GM18873 (cell line): Measurements from ENCODE around the gene PLPP2.

Experiments
- ATAC-seq: cut with Tn5 transposase; IDR thresholded peaks from one replicate; pipeline ENCODE4 v1.9.1; 2021; ENCODE audit warnings: mild to moderate bottlenecking, moderate library complexity, moderate number of reproducible peaks; ENCODE audit not compliant: unreplicated experiment, low FRiP score

The PLPP2 gene

DNA sequence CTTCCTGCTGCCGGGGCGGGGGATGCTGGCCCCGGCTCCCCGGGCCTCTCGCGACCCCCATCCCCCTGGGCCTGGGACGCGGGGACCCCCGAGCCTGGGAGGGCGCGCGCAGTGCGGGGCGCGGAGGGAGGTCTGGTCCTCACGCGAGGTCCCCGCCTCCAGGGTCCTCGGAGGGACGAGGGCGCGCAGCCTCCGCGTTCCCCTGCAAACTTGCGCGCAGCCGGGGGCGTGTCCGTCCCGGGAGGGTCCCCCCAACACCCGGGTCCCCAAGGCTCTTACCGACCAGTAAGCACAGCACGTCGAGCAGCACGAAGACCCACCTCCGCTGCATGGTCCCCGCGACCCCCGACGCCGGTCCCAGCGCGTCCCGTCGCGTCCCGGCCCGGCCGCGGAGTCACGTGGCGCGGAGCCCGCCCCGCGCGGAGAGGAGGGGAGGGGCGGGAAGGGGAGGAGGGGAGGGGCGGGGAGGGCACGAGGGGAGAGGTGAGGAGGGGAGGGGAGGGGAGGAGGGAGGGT lies at the start of gene PLPP2:
Gene PLPP2 (minus strand): TSS at position 398 of the 516 bp plus-strand sequence. CDS start 67 bp downstream, at position 331.
- no peak for ATAC-seq

DNA sequence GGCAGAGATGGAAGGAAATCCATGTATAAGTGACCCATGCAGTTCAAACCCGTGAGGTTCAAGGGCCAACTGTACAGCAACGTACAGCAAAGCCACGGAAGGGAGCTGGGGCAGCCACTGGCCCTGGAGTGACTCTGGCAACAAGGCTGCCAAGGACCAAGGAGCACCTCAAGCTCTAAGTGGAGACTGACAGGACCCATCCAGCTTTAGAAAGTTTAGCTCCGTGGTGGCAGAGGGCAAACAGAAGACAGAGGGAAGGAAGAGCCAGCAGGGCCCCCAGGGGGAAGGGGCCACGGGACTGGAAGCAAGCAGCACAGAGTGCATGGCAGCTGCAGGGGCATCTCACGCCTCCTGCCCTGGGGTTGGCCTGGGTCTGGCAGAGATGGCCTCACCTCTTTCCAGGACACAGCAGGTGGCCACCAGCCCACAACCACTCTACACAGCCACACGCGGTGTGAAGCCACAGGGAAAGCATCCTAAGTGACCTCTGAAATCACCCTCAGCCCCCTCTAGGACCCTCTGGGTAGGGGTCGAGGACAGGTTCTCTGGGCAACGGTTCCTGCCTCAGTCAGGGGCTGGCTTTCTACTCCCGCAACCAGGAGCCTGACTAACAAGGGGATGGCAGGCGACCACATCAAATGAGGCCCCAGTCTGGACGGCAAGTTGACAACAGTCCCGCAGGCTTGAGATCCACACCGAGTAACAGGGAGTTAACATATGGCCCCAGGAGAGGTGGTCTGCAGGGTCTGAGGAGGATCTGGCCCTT lies 49.6 kb upstream of the PLPP2 start:
- ATAC-seq: no peak

DNA sequence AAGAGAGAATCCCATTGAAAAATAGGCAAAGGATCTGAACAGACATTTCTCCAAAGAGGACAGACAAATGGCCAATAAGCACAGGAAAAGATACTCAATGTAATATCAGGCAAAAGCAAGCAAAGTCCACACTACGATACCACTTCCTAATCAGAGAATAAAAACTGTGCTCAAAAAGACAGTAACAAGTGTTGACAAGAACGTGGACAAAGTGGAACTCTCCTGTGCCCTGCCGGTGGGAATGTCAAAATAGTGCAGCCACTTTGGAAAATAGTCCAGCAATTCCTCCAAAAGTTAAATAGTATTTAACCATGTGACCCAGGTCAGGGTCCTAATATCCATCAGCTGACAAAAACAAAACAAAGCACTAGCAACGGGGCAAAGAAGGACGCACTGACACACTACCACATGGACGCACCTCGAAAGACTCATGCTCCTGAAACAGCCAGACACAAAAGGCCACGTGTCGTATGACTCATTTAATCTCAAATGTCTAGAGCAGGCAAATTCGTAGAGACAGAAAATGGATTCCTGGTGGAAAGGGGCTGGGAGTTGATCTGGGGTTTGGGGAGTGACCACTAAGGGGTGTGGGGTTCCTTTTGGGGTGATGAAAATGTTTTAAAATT lies 48.2 kb upstream of the PLPP2 start:
- no peak for ATAC-seq

DNA sequence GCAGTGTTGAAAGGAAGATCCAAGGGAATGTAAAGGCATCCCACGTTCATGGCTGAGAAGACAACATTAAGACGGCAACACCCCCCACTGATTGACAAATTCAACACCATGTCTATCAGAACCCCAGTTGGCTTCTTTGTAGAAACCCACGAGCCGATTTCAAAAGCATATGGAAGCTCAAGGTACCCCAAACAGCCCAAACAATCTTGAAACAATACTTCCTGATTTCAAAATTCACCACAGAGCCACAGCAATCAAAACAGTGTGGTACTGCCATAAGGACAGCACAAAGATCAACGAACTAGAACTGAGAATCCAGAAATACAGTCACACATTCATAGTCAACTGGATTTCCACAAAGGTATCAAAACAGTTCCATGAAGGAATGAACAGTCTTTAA lies 47.2 kb upstream of the PLPP2 start:
- ATAC-seq: no peak

DNA sequence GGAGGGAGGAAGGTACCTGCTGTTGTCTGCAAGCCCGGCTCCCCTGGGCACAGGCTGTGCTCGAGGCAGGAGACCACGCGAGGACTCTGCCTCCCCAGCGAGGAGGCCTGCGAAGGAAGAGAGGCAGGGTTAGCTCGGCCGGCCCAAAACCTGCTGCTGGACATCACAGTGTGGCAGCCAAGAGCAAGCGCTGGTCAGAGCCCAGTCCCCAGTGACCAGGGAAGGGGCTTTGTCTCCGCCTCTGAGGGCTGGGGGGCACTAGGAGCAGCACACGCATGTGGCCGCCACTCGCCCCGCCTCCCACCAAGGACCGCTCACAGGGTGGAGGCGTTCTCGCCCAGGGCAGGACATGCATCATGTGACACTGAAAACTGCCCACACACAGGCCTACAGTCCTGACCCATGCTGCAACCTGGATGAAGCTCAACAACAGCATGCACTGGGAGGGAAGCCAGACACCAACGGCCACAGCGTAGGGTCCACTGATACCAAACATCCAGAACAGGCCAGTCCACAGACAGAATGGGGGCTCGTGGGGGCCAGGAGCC lies 44.9 kb upstream of the PLPP2 start:
- no peak for ATAC-seq

DNA sequence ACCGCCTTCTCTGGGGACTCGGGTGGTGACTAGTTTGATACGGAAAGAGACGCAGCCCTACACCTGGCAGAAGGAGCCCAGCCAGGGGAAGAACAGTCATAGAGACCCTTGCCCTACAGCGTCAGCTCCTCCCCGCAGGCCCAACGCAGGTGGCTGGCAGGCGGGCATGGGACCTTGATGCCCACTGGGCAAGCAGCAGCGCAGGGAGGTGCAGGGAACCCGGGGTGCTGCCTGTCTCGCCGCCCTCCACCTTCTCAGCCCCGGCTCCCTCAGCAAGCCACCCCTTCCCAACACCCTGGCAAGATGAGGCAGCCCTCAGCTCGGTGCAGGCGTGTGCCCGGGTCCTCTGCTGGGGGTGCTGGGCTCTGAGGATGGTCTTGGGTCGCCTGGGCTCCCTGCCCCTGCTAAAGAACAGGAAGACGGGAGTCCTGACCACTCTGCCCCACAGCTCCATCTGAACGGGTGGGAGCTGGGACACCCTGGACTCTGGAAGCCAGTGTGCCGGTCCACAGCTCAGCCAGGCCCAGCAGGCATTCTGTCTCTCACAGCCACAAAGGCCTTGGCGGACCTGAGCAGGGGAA lies 44.4 kb upstream of the PLPP2 start:
- ATAC-seq: no peak

DNA sequence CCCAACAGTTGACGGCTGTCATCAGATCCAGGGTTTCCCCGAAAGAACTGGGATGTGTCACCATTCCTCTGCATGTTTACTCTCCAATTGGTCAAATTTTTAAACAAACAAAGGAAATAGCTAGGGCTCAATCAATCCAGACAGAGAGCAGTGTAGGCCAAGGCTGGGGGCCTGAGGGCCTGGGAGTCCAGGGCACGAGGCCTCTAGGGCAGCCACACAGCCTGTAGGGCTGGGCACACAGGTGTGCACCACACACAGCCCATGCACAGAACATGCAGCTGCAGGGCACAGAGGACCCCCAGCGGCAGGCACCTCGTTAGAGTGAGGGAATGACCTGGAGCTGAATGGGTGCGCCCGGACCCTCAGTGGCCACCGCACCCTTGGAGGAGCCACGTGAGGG lies 43.9 kb upstream of the PLPP2 start:
- no peak for ATAC-seq

DNA sequence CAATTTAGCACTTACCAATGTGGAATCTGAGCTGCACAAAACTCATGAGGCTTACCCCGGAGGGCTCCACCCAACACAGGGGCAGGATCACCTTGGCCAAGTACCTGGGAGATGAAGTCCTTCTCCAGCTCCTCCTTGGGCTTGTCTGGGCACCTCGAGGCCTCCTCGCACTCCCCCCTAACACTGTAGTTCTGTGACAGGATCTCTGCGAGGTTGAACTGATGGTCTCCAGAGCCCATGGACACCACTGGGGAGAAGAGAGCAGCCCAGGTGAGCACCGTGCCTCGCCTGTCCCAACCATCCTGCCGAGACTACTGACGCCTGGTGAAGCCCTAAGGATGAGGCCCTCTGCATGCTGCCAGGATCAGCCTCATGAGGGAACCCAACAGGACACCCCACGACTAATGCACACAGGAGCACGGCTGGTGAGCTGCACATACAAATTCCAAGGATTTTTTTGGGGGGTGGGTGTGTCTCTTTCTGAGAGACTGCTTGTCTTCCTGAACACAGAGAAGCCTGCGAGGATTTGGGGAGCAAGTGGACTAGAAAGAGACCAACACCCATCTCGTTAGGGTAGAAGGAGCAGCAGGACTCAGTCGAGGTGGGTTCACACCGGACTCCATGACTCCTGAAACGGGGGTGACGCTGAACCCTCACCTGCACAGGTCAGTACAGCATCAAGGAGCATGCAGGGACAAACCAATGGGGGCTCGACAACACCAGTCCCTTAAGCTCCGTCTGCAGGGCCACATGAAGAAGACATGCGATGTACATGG lies 43.3 kb upstream of the PLPP2 start:
- no peak for ATAC-seq

DNA sequence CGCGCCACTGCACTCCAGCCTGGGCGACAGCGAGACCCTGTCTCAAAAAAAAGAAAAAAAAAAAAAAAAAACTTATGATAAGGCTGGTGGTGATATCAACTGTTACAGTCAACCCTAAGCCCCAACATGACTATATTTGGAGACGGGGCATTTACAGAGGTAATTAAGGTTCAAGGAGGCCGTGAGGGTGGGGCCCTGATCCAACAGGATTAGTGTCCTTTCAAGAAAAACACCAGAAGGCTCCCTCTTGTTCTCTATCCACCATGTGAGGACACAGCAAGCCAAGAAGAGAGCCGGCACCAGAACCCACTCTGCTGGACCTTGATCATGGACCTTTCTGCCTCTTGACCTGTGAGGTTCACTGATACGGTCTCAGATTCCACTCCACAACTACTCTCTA lies 39.3 kb upstream of the PLPP2 start:
- no peak for ATAC-seq

DNA sequence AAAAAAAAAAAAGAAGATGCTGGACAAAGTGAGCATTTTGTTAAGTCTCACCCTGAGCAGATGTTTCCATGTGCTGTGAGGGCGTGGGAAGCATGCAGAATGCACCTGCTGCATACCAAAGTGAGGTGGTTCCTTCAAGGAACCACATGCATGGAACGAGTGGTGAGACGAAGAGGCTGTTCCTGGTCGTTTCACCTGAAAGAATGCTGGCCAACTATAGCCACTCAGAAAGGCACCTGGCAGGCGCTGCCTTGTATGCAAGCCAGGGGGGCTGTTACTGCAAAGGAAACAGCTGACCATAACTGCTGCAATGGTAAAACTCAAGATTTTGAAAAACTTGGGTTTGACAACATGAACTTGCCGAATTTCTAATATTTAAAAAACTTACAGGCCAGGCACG lies 38.7 kb upstream of the PLPP2 start:
- ATAC-seq: no peak

DNA sequence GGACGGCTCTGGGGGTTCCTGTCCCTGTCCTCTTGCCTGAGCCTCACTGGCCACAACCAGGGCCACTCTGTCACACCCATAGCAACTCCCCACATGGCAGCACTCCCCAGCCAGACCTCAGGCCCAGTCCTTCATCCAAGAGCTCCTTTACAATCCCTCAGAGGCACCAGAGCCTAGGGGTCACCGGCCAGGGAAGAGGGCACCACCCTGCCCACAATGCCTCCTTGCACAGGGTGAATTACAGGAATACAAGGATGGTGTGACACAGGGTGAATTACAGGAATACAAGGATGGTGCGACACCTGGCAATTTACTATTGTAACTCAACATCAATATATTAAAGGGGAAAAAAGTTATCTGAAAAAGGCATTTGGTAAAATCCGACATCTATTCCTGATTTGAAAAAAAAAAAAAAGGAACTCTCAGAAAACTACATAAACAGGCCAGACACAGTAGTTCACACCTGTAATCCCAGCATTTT lies 36.9 kb upstream of the PLPP2 start:
- no peak for ATAC-seq

DNA sequence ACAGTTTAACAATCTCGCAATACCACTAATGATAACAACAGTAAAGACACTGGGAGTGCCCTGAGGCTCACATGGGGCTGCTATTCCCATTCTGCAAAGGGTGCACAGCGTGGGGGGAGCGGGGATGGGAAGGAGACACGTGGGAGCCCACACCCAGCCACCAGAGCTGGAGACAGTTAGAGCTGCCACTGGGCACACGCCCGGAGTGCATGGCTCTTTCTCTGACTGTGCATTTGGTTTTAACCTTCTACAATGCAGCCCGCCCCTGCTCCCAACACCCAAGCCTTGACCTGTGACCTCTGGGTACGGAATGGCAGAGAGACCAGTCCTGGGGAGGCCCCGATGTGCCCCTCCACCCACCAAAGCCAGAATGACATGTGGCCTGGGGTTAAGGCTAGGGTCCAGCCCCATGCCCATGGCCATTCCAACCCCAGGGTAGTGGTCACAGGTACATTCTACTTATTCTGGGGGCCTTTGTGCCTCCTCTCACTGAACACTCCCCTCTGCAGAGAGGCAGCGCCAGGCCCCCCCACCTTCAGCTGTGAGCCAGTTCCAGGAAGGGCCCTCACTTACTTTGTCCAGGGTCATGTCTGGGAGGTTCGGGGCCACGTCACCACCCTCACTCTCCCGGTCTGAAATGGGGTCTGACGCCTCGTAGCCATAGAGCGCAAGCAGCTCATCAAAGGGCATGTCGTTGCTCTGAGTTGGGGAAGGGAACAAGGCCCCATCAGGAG lies 36.3 kb upstream of the PLPP2 start:
- no peak for ATAC-seq

DNA sequence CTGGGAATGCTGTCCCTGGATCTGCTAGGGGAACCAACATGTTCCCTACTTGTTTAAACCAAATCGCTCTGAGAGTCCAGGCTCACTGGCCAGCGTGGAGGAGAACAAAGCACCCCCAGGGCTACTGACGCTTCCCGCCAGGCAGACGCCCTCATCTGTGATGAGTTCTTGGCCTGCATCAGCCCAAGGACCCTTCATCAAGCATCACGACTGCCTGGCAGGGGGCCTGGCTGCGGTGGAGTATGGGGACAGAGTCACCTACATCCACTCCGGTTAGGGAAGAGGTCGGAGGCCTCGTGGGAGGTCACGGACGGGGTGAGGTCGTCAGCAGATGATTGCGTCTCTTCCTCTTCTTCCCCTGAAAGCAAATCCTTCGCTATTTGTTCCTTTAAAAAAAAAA lies 35.7 kb upstream of the PLPP2 start:
- no peak for ATAC-seq

DNA sequence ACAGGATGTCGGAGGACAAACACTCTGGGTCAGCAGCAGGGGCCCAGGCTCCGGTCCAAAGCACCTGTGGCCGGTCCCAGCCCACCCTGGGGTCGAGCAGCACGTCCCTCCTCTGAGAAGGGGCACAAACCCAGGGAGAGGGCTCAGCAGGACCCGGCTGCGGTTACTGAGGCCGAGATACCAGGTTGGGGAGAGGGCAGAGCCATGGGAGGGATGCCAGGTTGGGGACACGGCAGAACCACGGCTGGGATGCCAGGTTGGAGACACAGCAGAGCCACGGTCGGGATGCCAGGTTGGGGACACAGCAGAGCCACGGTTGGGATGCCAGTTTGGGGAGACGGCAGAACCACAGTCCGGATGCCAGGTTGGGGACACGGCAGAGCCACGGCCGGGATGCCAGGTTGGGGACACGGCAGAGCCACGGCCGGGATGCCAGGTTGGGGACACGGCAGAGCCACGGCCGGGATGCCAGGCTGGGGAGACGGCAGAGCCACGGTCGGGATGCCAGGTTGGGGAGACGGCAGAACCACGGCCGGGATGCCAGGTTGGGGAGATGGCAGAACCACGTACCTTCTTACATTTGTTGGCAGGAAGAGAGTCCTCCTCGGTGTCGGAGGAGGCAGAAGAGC lies 34.8 kb upstream of the PLPP2 start:
- ATAC-seq: no peak

DNA sequence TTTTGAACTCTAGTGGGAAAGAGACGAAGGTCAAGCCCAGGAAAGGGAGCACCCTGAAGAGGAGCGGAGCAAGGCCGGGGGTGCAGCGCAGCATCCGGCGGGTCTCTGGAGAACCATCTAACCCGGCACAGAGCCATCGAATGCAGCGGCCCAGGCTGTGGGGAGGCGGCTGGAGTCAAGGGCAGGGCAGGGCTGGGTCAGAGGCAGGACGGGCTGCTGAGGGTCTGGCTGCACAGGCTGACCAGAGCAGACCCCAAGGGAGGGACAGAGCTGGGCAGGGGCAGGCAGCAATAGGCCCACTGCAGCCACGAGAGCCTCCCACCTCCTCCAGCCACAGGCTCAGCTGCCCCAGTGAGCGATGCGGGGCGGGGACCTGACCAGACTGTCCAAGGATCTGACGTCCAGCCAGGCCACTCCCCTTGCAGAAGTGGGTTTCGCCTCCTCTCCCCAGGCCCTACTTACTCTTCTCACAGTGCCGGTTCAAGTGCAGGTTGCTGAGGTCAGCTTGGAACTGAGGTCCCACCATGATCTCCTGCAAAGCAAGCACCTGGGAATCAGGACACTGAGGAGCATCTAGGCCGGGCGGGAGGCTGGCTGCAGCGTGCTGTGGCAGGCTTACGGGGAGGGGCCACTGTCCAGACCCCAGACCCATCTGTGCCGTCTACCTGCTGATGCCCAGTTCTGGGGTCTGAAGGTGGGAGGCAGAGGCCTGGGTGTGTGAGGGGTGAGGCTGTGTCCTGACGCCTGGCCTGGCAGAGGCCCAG lies 34.2 kb upstream of the PLPP2 start:
- no peak for ATAC-seq

DNA sequence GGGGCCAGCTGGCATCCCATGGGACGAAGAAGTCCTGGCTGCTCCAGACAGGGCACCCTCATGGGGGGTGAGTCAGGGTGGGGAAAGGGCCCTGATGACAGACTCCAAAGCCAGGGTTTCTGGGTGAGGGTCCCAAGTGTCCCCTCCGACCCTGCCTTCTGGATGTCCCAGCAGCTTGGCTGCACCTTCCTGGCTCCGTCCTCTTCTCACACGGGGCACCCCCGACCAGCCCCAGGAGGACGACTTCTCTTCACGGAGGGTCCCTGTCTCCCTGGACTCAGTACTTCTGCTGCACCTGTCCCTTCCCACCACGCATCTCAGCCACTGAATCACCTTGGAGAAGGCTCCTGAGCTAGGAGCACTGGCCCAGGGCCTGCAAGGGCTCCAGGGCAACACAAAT lies 33.5 kb upstream of the PLPP2 start:
- no peak for ATAC-seq

DNA sequence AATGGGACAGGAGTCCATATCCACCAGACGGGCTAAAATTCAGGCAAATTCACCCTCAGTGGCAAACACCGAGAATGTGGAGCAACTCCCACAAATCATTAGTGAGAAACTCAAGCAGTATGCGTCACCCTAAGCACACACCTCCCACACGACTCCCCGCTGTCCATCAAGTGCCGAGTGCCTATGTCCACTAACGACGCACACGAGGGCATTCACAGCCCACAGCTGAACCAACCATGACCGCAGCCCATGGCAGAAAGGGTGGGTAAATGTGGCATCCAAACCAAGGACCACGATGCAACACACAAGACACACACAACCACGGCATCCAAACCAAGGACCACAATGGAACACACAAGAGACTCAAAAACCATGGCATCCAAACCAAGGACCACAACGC lies 31.4 kb upstream of the PLPP2 start:
- no peak for ATAC-seq

DNA sequence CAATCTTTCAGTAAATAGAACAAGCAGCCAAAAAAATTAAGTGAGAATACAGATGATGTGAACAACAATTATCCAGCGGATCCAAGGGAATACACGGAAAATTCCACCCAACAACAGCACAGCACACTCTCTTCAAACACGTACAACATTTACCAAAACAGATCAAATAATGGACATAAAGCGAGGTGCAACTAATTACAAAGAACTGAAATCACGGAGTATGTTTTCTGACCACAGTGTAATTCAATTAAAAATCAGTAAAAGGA lies 27.2 kb upstream of the PLPP2 start:
- no peak for ATAC-seq
